ENCODE results near the gene RANBP1.

Gene RANBP1

DNA sequence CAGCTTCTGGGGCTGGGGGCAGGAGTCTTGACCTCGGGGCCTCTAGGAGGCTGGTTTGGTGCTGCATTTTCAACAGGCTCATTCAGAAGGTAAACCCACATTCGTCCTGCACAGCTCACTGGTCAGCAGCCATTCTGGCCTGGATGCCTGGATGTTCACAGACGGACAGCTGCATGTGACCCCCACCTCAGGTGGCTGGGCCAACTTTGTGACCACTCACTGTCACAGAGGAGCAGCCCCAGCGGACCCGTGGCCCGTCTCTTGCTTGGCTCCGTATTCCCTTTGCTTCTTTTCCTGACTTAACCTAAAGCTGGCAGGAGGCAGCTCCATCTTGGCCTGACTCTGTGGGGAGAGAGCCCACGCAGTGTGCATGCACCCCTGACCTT is 27.6 kb upstream of the RANBP1 start:
- H3K27ac ChIP-seq (ENCODE audit: low read depth, low read length) = no peak overlapping the region
- H3K4me1 ChIP-seq (ENCODE audit: control insufficient read depth in 5 of 5, insufficient read depth in 5 of 5, low read length in 5 of 5) = peaks cover 2 to 19% (median 19%) of the 10 kb centered on the region in 5 donors
- peaks cover 3 to 77% (median 73%) of the 10 kb centered on the region in 5 donors for H3K36me3 ChIP-seq (ENCODE audit: control insufficient read depth in 5 of 5, insufficient read depth in 5 of 5, low read length in 5 of 5)
- H3K4me3 ChIP-seq (ENCODE audit: low read depth in 1 of 5, low read length in 5 of 5) = no peak overlapping the region
- H3K9ac ChIP-seq (ENCODE audit: low read length in 5 of 5) = no peak overlapping the region
- no peaks in the 10 kb centered on the region for H3K27me3 ChIP-seq (ENCODE audit: control insufficient read depth in 5 of 5, insufficient read depth in 4 of 5, low read length in 5 of 5)
- no peaks in the 10 kb centered on the region for H3K9me3 ChIP-seq (ENCODE audit: control insufficient read depth in 5 of 5, low read length in 5 of 5)

DNA sequence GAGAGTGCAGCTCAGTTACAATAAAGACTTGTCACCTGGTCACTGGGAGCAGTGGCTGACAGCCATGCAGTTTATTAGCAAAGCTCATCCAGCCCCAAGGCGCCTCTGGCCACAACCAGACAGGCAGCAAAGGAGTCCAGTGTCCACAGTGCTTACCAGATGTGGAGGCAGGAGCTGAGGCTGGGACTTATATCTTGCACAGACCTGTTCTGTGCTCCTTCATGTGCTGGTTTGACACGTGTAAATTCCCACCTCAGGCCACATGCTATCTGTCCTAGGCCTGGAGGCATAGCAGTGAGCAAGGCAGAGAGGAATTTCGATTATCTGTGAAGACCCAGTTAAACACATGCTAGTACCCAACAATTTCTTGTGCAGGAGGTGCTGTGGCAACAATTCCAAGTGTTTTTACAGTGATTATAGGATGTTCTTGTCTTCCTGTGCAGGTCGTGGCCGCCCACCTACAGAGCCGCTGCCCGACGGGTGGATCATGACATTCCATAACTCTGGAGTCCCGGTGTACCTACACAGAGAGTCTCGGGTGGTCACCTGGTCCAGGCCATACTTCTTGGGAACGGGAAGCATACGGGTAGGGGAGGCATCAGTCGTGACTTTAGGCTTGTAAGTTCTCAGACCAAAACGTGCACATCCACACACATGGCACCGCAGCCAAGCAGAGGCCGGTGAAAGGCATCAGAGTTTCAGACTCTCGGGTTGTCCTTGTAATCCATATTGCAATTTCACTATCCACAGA is 26.5 kb upstream of the RANBP1 start:
- Histone ChIP-seq H3K9ac (ENCODE audit: low read length in 5 of 5) (no peak overlapping the region), H3K27ac (ENCODE audit: low read depth, low read length) (no peak overlapping the region), H3K27me3 (ENCODE audit: control insufficient read depth in 5 of 5, insufficient read depth in 4 of 5, low read length in 5 of 5) (no peaks in the 10 kb centered on the region), H3K36me3 (ENCODE audit: control insufficient read depth in 5 of 5, insufficient read depth in 5 of 5, low read length in 5 of 5) (peaks cover 3 to 88% (median 85%) of the 10 kb centered on the region in 5 donors), H3K4me1 (ENCODE audit: control insufficient read depth in 5 of 5, insufficient read depth in 5 of 5, low read length in 5 of 5) (peaks cover 0 to 8% (median 8%) of the 10 kb centered on the region in 5 donors), H3K9me3 (ENCODE audit: control insufficient read depth in 5 of 5, low read length in 5 of 5) (no peaks in the 10 kb centered on the region), H3K4me3 (ENCODE audit: low read depth in 1 of 5, low read length in 5 of 5) (no peak overlapping the region)

DNA sequence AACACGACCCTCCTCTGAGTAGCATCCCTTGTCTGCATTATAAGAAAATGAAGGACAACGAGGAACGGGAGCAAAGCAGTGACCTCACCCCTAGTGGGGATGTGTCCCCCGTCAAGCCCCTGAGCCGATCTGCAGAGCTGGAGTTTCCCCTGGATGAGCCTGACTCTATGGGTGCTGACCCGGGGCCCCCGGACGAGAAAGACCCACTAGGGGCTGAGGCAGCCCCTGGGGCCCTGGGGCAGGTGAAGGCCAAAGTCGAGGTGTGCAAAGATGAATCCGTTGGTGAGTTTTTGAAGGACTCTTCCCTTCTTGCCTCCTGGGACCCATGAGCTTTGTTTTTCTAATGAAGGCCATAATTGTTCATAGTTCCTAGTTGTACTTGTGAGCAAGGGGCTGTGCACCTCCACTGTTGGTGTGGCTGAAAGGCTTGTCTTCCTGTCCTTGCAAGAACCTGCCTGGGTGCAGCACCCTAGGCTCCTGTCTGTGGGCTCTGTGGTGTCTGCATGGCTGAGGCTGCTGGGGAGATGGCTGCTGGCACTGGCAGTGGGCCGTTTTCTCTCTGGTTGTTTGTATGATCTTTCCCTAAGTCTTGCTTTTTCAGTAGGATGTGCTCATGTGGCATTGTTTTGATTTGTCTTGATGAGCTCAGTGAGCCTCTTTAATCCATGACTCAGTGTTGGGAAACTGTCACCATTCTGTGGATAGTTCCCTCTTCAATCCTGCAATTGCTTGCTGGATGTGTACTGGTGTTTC is 25.8 kb upstream of the RANBP1 start:
- Histone ChIP-seq H3K36me3 (ENCODE audit: control insufficient read depth in 5 of 5, insufficient read depth in 5 of 5, low read length in 5 of 5) (peaks cover 3 to 95% (median 92%) of the 10 kb centered on the region in 5 donors), H3K4me3 (ENCODE audit: low read depth in 1 of 5, low read length in 5 of 5) (no peak overlapping the region), H3K9me3 (ENCODE audit: control insufficient read depth in 5 of 5, low read length in 5 of 5) (no peaks in the 10 kb centered on the region), H3K9ac (ENCODE audit: low read length in 5 of 5) (no peak overlapping the region), H3K4me1 (ENCODE audit: control insufficient read depth in 5 of 5, insufficient read depth in 5 of 5, low read length in 5 of 5) (peaks cover 0 to under 1% (median under 1%) of the 10 kb centered on the region in 5 donors), H3K27me3 (ENCODE audit: control insufficient read depth in 5 of 5, insufficient read depth in 4 of 5, low read length in 5 of 5) (no peaks in the 10 kb centered on the region), H3K27ac (ENCODE audit: low read depth, low read length) (no peak overlapping the region)

DNA sequence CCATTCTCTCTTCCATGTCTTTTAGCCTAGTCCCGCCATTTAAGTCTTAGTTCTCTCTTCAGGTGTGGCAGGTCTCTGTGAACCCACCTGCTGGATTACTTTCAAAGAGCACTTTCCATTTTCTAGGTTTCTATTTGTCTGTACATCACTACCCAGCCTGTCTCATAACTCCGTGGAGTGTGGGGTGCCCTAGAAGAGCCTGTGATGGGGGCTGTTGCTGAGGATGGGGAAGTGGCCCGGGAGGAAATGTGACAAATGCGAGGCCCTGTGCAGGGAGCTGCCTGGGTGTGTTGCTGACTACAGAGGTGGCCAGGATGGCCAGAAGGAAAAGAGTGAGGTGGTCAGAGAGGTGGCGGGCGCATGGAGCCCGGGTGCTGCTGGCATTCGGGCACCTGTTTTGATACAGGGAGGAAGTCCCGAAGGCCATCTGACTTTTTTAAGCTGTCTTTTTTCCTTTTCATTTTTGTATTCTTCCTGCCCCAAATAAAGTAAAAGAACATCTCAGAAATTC is 25.1 kb upstream of the RANBP1 start:
- Histone ChIP-seq H3K9ac (ENCODE audit: low read length in 5 of 5) (no peak overlapping the region), H3K27ac (ENCODE audit: low read depth, low read length) (no peak overlapping the region), H3K36me3 (ENCODE audit: control insufficient read depth in 5 of 5, insufficient read depth in 5 of 5, low read length in 5 of 5) (peaks cover 4 to 99% (median 97%) of the 10 kb centered on the region in 5 donors)

DNA sequence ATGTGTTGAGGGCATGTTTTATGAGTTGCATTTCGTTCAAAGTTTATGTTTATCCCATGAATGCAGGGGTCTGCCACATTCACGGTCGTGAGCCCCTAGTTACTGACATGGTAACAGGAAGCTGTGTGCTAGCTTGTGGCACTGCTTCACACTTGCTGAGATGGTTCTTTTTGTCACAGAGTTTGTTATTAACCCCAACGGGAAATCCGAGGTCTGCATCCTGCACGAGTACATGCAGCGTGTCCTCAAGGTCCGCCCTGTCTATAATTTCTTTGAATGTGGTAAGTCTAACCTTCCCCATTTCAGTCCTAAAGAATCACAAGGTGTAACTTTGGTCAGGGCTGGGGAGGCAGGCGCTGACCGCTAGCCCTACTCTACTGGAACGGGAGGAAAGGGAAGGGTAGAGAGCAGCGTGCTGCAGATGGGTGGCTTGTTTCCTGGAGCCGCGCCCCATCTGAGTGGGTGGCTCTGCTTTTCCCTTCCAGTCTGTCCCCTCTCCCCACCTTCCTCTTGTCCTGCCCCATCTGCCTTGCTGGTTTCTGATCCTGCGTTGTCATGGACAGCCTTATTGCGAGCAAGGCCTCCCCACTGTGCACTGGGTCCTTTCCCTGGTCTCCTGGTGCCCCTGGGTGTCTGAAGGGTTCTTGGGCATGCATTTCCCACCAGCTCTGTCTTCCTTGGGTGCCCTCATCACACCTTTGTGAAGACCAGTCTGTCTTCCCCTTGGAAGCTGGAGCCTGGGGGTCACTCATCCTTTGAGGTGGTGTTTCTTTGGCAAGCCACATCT is 24.0 kb upstream of the RANBP1 start:
- Histone ChIP-seq H3K9ac (ENCODE audit: low read length in 5 of 5) (no peak overlapping the region), H3K4me3 (ENCODE audit: low read depth in 1 of 5, low read length in 5 of 5) (no peak overlapping the region), H3K36me3 (ENCODE audit: control insufficient read depth in 5 of 5, insufficient read depth in 5 of 5, low read length in 5 of 5) (peaks cover 14 to 98% (median 96%) of the 10 kb centered on the region in 5 donors), H3K27me3 (ENCODE audit: control insufficient read depth in 5 of 5, insufficient read depth in 4 of 5, low read length in 5 of 5) (no peaks in the 10 kb centered on the region), H3K27ac (ENCODE audit: low read depth, low read length) (no peak overlapping the region), H3K4me1 (ENCODE audit: control insufficient read depth in 5 of 5, insufficient read depth in 5 of 5, low read length in 5 of 5) (no peaks in the 10 kb centered on the region), H3K9me3 (ENCODE audit: control insufficient read depth in 5 of 5, low read length in 5 of 5) (no peaks in the 10 kb centered on the region)

More for the DNA sequence above, 25.1 kb upstream of the RANBP1 start:
- H3K9me3 ChIP-seq (ENCODE audit: control insufficient read depth in 5 of 5, low read length in 5 of 5) = no peaks in the 10 kb centered on the region
- no peak overlapping the region for H3K4me3 ChIP-seq (ENCODE audit: low read depth in 1 of 5, low read length in 5 of 5)
- H3K4me1 ChIP-seq (ENCODE audit: control insufficient read depth in 5 of 5, insufficient read depth in 5 of 5, low read length in 5 of 5) = no peaks in the 10 kb centered on the region
- H3K27me3 ChIP-seq (ENCODE audit: control insufficient read depth in 5 of 5, insufficient read depth in 4 of 5, low read length in 5 of 5) = no peaks in the 10 kb centered on the region

DNA sequence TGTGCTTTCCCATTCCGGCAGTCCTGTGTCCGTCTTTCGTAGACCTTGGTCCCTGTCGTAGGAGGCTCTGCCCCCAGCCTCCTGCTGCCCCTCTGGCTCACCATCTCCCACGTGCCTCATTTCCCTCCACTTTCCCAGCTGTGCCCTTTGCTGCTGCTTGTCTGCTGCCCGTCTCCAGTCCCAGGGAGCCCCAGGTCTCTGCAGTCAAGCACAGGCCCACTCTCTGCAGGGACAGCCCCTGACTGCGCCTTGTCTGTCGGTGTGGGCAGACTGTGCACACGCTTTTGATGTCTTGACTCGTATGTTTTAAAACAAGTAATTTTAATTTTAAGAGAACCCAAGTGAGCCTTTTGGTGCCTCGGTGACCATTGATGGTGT is 23.4 kb upstream of the RANBP1 start:
- Histone ChIP-seq H3K27me3 (ENCODE audit: control insufficient read depth in 5 of 5, insufficient read depth in 4 of 5, low read length in 5 of 5) (no peaks in the 10 kb centered on the region), H3K27ac (ENCODE audit: low read depth, low read length) (no peak overlapping the region), H3K9me3 (ENCODE audit: control insufficient read depth in 5 of 5, low read length in 5 of 5) (no peaks in the 10 kb centered on the region), H3K4me3 (ENCODE audit: low read depth in 1 of 5, low read length in 5 of 5) (no peak overlapping the region), H3K9ac (ENCODE audit: low read length in 5 of 5) (no peak overlapping the region), H3K4me1 (ENCODE audit: control insufficient read depth in 5 of 5, insufficient read depth in 5 of 5, low read length in 5 of 5) (no peaks in the 10 kb centered on the region), H3K36me3 (ENCODE audit: control insufficient read depth in 5 of 5, insufficient read depth in 5 of 5, low read length in 5 of 5) (peaks cover 20 to 92% (median 91%) of the 10 kb centered on the region in 5 donors)

DNA sequence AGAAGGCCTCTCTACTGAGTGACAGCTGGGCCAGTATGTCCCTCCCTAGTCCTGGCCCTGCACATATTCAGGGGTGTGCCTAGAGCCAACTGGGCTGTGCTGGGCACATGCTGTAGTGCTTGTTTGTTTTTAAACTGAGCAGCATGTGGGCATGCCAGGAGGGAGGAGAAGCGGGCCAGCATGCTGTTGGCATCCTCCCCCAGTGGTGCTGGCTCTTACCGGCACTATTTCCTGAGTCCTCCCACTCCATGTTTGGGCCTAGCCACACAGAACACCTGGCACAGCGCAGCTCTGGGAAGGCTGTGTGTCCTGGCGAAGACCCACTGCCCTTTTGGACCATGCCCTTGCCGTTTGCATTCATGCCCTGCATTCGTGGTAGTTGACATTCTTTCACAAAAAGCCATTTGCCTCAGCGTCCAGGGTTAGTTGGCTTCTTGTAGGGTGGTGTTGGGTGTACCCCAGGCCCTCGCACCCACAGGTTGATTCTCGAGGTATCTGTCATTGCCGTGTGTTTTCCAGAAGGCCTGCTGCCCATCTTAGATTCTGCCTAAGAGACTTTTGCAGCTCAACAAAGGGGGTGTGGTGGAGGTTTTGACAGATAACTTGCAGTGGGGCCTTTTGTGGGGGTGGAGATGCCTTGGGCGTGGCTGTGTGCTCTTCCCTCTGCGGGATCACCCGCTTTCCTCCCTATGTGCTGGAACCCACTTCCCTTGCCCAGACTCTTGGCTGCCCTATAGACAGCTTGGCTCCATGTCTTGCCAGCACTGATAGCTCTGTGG is 22.3 kb upstream of the RANBP1 start:
- H3K9me3 ChIP-seq (ENCODE audit: control insufficient read depth in 5 of 5, low read length in 5 of 5) = no peaks in the 10 kb centered on the region
- H3K9ac ChIP-seq (ENCODE audit: low read length in 5 of 5) = no peak overlapping the region
- H3K4me3 ChIP-seq (ENCODE audit: low read depth in 1 of 5, low read length in 5 of 5) = no peak overlapping the region
- peaks cover 26 to 87% (median 86%) of the 10 kb centered on the region in 5 donors for H3K36me3 ChIP-seq (ENCODE audit: control insufficient read depth in 5 of 5, insufficient read depth in 5 of 5, low read length in 5 of 5)
- no peaks in the 10 kb centered on the region for H3K4me1 ChIP-seq (ENCODE audit: control insufficient read depth in 5 of 5, insufficient read depth in 5 of 5, low read length in 5 of 5)
- H3K27ac ChIP-seq (ENCODE audit: low read depth, low read length) = no peak overlapping the region
- no peaks in the 10 kb centered on the region for H3K27me3 ChIP-seq (ENCODE audit: control insufficient read depth in 5 of 5, insufficient read depth in 4 of 5, low read length in 5 of 5)

DNA sequence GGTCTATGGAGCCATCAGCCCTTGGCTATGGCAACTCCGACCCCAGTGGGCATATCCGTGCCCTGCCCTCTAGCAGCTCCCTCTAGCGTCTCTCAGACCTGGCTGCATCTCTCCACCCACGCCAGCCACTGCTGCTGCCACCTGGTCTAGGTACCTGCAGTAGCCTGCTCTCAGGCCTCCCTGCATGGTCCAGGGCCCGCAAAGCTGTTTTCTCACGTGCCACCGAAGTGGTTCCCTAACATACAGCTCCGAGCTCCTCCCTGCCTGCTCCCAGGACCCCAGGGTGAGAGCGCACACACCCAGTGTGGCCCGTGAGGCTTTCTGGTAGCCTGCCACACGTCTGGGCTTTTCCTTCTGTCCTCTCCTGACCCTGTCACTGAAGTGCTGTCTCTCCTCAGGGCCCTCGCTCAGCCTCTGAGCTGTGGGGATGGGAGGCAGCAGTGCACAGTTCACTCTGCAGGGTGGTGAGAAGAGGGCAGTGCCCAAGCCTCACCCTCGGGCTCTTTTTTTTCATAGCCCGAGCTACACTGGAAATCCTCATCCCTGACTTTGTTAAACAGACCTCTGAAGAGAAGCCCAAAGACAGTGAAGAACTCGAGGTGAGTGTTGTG is 21.6 kb upstream of the RANBP1 start:
- Histone ChIP-seq H3K36me3 (ENCODE audit: control insufficient read depth in 5 of 5, insufficient read depth in 5 of 5, low read length in 5 of 5) (peaks cover 28 to 87% (median 86%) of the 10 kb centered on the region in 5 donors), H3K4me3 (ENCODE audit: low read depth in 1 of 5, low read length in 5 of 5) (no peak overlapping the region), H3K9me3 (ENCODE audit: control insufficient read depth in 5 of 5, low read length in 5 of 5) (no peaks in the 10 kb centered on the region), H3K9ac (ENCODE audit: low read length in 5 of 5) (no peak overlapping the region), H3K4me1 (ENCODE audit: control insufficient read depth in 5 of 5, insufficient read depth in 5 of 5, low read length in 5 of 5) (no peaks in the 10 kb centered on the region), H3K27ac (ENCODE audit: low read depth, low read length) (no peak overlapping the region), H3K27me3 (ENCODE audit: control insufficient read depth in 5 of 5, insufficient read depth in 4 of 5, low read length in 5 of 5) (no peaks in the 10 kb centered on the region)

DNA sequence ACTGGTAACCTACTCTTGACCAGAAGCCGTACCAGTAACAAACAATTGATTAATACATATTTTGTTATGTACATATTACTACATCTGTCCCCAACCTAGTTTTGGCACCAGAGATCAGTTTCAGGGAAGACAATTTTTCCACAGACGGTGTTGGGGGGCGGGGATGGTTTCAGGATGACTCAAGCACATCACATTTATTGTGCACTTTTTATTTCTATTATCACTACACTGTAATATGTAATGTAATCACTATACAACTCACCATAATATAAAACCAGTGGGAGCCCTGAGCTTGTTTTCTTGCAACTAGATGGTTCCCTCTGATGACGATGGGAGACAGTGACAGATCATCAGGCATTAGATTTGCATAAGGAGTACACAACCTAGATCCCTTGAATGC is 20.4 kb upstream of the RANBP1 start:
- Histone ChIP-seq H3K36me3 (ENCODE audit: control insufficient read depth in 5 of 5, insufficient read depth in 5 of 5, low read length in 5 of 5) (peaks cover 26 to 86% (median 85%) of the 10 kb centered on the region in 5 donors), H3K9ac (ENCODE audit: low read length in 5 of 5) (no peak overlapping the region), H3K27ac (ENCODE audit: low read depth, low read length) (no peak overlapping the region)

More for the DNA sequence above, 20.4 kb upstream of the RANBP1 start:
- H3K27me3 ChIP-seq (ENCODE audit: control insufficient read depth in 5 of 5, insufficient read depth in 4 of 5, low read length in 5 of 5) = no peaks in the 10 kb centered on the region
- H3K4me3 ChIP-seq (ENCODE audit: low read depth in 1 of 5, low read length in 5 of 5) = no peak overlapping the region
- no peaks in the 10 kb centered on the region for H3K9me3 ChIP-seq (ENCODE audit: control insufficient read depth in 5 of 5, low read length in 5 of 5)
- no peaks in the 10 kb centered on the region for H3K4me1 ChIP-seq (ENCODE audit: control insufficient read depth in 5 of 5, insufficient read depth in 5 of 5, low read length in 5 of 5)
